ENCODE data around the gene SPCS3. TPM values are rescaled to one million over a fixed set of nuclear protein-coding genes. Genes with fewer than 3 reads are reported as not detected.
"Not testable (repeated sequence)": the region's sequence is repeated elsewhere in the genome, so short reads cannot be mapped to it uniquely, and the experiment has no call there.

The SPCS3 gene
- polyA plus RNA-seq, 4 donors, result 82.4 to 115 (median 87.9) TPM

GRCh38 chr4:176340871-176341685 is 21.3 kb downstream of the SPCS3 start:
- no peak for DNase-seq (ENCODE audit: low read depth in 4 of 4, low spot score in 2 of 4)

- no peak for DNase-seq (ENCODE audit: low read depth in 4 of 4, low spot score in 2 of 4)
These were observed 22.6 kb downstream of the SPCS3 start for GRCh38 chr4:176342384-176342783.

- DNase-seq (ENCODE audit: low read depth in 4 of 4, low spot score in 2 of 4), result no peak
These were observed 23.5 kb downstream of the SPCS3 start for GRCh38 chr4:176343286-176343685.

DNA sequence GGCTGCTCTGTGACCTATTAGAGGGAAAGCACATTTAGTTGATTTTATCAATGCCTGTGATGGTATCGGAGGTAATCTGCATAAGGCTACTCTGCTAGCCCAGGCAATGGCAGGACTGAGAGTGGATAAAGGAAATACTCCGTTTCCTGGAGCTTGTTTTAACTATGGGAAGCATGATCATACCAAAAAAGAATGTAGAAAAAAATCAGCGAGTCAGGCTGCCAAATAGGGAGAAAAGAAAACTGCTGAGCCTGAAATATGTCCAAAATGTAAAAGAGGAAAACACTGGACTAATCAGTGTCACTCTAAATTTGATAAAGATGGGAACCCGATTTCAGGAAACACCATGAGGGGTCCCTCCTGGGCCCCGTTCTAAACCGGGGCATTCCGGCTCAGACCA is 25.6 kb downstream of the SPCS3 start:
- not testable (repeated sequence) for DNase-seq (ENCODE audit: low read depth in 4 of 4, low spot score in 2 of 4)

DNA sequence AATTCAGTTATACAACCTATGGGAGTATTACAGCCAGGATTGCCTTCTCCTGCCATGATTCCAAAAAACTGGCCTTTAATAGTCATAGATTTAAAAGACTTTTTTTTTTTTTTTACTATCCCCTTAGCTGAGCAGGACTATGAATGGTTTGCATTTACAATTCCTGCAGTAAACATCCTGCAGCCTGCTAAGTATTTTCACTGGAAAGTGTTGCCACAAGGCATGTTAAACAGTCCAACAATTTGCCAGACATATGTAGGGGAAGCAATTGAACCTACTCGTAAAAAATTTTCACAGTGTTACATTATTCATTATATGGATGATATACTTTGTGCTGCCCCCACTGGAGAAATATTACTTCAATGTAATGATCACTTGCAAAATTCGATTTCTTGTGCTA is 27.1 kb downstream of the SPCS3 start:
- not testable (repeated sequence) for DNase-seq (ENCODE audit: low read depth in 4 of 4, low spot score in 2 of 4)

- no peak for DNase-seq (ENCODE audit: low read depth in 4 of 4, low spot score in 2 of 4)
These were observed 30.9 kb downstream of the SPCS3 start for GRCh38 chr4:176350671-176351070.

- no peak for DNase-seq (ENCODE audit: low read depth in 4 of 4, low spot score in 2 of 4)
These were observed 35.1 kb downstream of the SPCS3 start for GRCh38 chr4:176354884-176355283.

- no peak for DNase-seq (ENCODE audit: low read depth in 4 of 4, low spot score in 2 of 4)
These were observed 37.8 kb downstream of the SPCS3 start for GRCh38 chr4:176357359-176358082.

DNA sequence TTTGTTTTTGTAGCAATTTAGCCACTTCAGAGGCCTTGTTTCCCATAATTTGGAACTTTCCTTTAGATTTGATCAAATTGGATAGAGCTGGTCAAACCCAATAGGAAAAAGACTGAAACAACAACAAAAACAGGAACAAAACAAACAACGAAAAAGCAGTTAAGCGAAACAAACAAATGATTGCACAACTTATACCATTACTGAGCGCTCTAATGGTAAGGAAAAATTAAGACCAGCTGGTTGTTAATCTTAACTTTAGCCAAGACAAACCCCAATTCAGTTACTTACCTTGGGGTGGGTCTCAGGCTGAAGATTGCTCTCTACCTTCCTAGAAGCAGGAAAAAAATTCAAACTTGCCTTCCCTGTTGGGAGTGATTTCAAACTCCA is 38.3 kb downstream of the SPCS3 start:
- no peak for DNase-seq (ENCODE audit: low read depth in 4 of 4, low spot score in 2 of 4)

DNA sequence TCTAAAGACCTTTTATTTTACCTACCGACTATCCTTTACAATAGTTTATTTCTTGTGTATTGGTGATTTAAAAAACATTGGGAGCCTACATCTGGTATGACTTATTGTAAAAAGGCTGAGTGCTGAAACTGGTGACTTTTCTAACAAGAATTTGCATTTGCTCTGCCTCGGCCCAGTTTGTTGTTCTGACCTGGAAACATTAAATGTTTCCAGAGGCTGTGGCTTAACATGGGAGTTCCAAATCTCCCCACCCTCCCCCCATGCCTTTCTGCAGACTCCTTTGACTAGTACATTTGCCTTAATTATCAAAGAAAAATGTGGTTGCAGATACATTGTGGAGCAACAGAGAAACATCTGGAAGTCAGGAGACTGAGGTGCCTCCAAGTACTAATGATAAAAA is 39.8 kb downstream of the SPCS3 start:
- no peak for DNase-seq (ENCODE audit: low read depth in 4 of 4, low spot score in 2 of 4)

DNA sequence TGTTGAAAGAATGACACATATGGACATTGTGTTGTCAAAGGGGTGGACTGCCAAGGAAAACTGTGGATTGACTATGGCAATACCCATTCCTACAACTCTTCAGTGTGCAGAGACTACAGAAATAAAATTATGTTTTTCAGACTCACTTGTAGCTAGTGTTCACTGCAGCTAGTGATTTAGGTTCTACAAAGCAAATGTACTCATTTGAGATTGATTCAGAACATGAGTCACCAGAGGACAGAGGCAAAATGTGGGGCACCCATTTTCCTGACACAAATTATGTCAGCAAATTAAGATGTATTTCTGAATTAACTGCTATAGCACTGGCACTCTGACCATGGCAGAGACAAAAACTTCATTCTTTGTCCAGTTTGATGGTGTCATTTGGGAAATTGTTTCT is 40.7 kb downstream of the SPCS3 start:
- no peak for DNase-seq (ENCODE audit: low read depth in 4 of 4, low spot score in 2 of 4)

GRCh38 chr4:176363072-176363471 is 43.3 kb downstream of the SPCS3 start:
- DNase-seq (ENCODE audit: low read depth in 4 of 4, low spot score in 2 of 4), result no peak

GRCh38 chr4:176367771-176368465 is 48.2 kb downstream of the SPCS3 start:
- DNase-seq (ENCODE audit: low read depth in 4 of 4, low spot score in 2 of 4), result no peak

- DNase-seq (ENCODE audit: low read depth in 4 of 4, low spot score in 2 of 4), result no peak
These were observed 56.4 kb downstream of the SPCS3 start for GRCh38 chr4:176376032-176376614.

DNA sequence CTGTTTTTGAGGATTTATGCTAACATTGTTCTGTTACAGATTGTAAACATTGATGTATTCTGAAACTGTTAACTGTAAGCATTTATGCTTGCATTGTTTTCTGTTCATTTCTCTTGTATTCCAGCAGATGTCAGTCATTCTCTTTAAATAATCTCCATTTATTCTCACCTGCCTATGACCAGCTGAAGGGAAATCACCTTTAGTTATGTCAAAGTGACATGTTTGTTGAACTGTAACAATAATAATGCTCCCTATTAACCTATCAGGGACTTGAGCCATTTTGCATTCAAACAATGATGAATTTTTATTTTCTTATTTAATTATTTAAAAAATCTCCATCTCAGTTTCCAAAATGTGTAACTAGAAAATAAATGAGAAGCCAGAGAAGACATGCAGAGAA is 58.0 kb downstream of the SPCS3 start:
- no peak for DNase-seq (ENCODE audit: low read depth in 4 of 4, low spot score in 2 of 4)

DNA sequence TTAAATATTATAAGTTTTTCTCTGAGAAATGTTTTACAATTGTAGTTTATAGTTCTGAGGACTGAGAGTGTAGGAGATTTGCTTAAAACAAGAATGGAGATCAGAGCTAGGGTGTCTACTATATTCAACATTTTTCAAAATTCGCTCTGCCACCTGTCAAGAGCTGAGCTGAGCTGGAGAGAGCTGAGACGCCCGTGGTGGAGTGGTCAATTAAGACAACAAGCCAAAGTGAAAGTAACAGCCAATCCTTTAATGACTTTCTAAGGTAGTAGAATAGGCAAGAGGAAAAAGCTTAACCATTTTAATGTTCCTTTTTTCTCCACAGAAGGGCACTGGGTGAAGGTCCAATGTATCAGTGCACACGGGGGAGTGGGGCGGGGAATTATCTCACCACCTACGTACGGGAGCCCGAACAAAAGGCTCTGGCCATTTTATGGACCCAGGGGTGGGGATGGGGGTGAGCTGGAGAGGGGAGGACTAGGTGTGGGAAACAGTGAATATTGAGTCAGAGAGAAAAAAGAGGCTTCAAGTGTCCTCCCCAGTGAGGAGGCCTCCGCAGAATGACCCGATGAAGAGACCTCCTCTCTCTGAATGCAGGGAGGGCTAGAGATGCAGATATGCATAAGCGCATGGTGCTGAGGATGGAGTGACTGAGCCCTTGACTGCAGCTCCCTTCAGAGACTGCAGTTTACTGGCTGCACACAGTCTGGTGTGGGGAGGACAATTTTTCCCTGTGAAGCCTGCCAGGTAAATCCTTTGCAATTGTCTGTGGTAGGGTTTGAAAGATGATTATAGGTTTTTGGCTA is 60.8 kb downstream of the SPCS3 start:
- DNase-seq (ENCODE audit: low read depth in 4 of 4, low spot score in 2 of 4), result no peak

Data from left renal cortex interstitium (tissue), 4 donors.